Activated naive CD8-positive, alpha-beta T cell treated with anti-CD3 and anti-CD28 coated beads for 36 hours (primary cell): ENCODE results near the gene SERPINB12. TPM values are rescaled to one million over a fixed set of nuclear protein-coding genes. Genes with fewer than 3 reads are reported as not detected.

ENCODE experiments used
- DNase-seq: peaks from one replicate; pipeline ENCODE4 v3.0.0; 2021
- H3K27ac Mint-ChIP-seq: one replicate; pipeline ENCODE4 v1.8.0; 2022; ENCODE audit warnings: mild to moderate bottlenecking, moderate library complexity, mixed read lengths
- H3K27me3 Mint-ChIP-seq: one replicate; pipeline ENCODE4 v1.8.0; 2022; ENCODE audit warnings: mild to moderate bottlenecking, mixed read lengths
- H3K36me3 Mint-ChIP-seq: one replicate; pipeline ENCODE4 v1.8.0; 2021; ENCODE audit warnings: mild to moderate bottlenecking, mixed read lengths
- H3K4me1 Mint-ChIP-seq: one replicate; pipeline ENCODE4 v1.8.0; 2021; ENCODE audit warnings: mixed read lengths
- H3K4me3 Mint-ChIP-seq: one replicate; pipeline ENCODE4 v1.8.0; 2022; ENCODE audit warnings: mild to moderate bottlenecking, moderate library complexity, mixed read lengths
- H3K9me3 Mint-ChIP-seq: one replicate; pipeline ENCODE4 v1.8.0; 2022; ENCODE audit warnings: mixed read lengths
- total RNA-seq, 2 experiments: library from RNA; stranded (reverse); gene quantifications; one replicate each; pipeline ENCODE4 v1.2.3, GENCODE V29; 2021

Gene SERPINB12
- total RNA-seq, 2 experiments from 2014 or later: not detected

GRCh38 chr18:63567825-63568224, 25.7 kb downstream of the SERPINB12 start:
- no peak overlapping the region for H3K4me3 Mint-ChIP-seq
- H3K27me3 Mint-ChIP-seq: peaks cover 13% of the 10 kb centered on the region
- DNase-seq: no peak
- no peak overlapping the region for H3K27ac Mint-ChIP-seq
- no peaks in the 10 kb centered on the region for H3K9me3 Mint-ChIP-seq
- no peaks in the 10 kb centered on the region for H3K36me3 Mint-ChIP-seq
- no peaks in the 10 kb centered on the region for H3K4me1 Mint-ChIP-seq

GRCh38 chr18:63570721-63571120, 28.6 kb downstream of the SERPINB12 start:
- H3K27ac Mint-ChIP-seq: no peak overlapping the region
- no peak for DNase-seq

GRCh38 chr18:63575681-63576080, 33.5 kb downstream of the SERPINB12 start:
- peaks cover 7% of the 10 kb centered on the region for H3K27me3 Mint-ChIP-seq
- peaks cover 1% of the 10 kb centered on the region for H3K4me1 Mint-ChIP-seq

More at GRCh38 chr18:63570721-63571120, 28.6 kb downstream of the SERPINB12 start:
- H3K36me3 Mint-ChIP-seq: no peaks in the 10 kb centered on the region
- H3K4me1 Mint-ChIP-seq: no peaks in the 10 kb centered on the region
- H3K27me3 Mint-ChIP-seq: peaks cover 9% of the 10 kb centered on the region
- no peaks in the 10 kb centered on the region for H3K9me3 Mint-ChIP-seq
- no peak overlapping the region for H3K4me3 Mint-ChIP-seq

GRCh38 chr18:63578357-63578958, 36.3 kb downstream of the SERPINB12 start:
- Mint-ChIP-seq H3K4me1 (peaks cover 1% of the 10 kb centered on the region), H3K9me3 (no peaks in the 10 kb centered on the region), H3K36me3 (no peaks in the 10 kb centered on the region), H3K4me3 (no peak overlapping the region), H3K27me3 (peaks cover 6% of the 10 kb centered on the region), H3K27ac (no peak overlapping the region)
- DNase-seq: no peak

More at GRCh38 chr18:63575681-63576080, 33.5 kb downstream of the SERPINB12 start:
- Mint-ChIP-seq H3K4me3 (no peak overlapping the region), H3K9me3 (no peaks in the 10 kb centered on the region), H3K27ac (no peak overlapping the region), H3K36me3 (no peaks in the 10 kb centered on the region)
- DNase-seq: no peak

- Mint-ChIP-seq H3K4me1 (peaks cover 1% of the 10 kb centered on the region), H3K27me3 (peaks cover 6% of the 10 kb centered on the region), H3K36me3 (no peaks in the 10 kb centered on the region), H3K9me3 (no peaks in the 10 kb centered on the region), H3K27ac (no peak overlapping the region), H3K4me3 (no peak overlapping the region)
- no peak for DNase-seq
Observed at GRCh38 chr18:63579616-63580015, 37.4 kb downstream of the SERPINB12 start.

- Mint-ChIP-seq H3K36me3 (no peaks in the 10 kb centered on the region), H3K27ac (no peak overlapping the region), H3K4me3 (no peak overlapping the region), H3K9me3 (no peaks in the 10 kb centered on the region), H3K4me1 (no peaks in the 10 kb centered on the region), H3K27me3 (no peaks in the 10 kb centered on the region)
- no peak for DNase-seq
Observed at GRCh38 chr18:63585988-63586387, 43.8 kb downstream of the SERPINB12 start.

GRCh38 chr18:63586431-63586830, 44.3 kb downstream of the SERPINB12 start:
- H3K36me3 Mint-ChIP-seq: no peaks in the 10 kb centered on the region
- no peaks in the 10 kb centered on the region for H3K27me3 Mint-ChIP-seq
- no peak for DNase-seq
- no peaks in the 10 kb centered on the region for H3K9me3 Mint-ChIP-seq
- H3K27ac Mint-ChIP-seq: no peak overlapping the region
- no peaks in the 10 kb centered on the region for H3K4me1 Mint-ChIP-seq
- no peak overlapping the region for H3K4me3 Mint-ChIP-seq

- Mint-ChIP-seq H3K9me3 (no peaks in the 10 kb centered on the region), H3K36me3 (no peaks in the 10 kb centered on the region), H3K27me3 (no peaks in the 10 kb centered on the region), H3K4me3 (no peak within 1 kb of the TSS), H3K27ac (no peak within 1 kb of the TSS), H3K4me1 (no peaks in the 10 kb centered on the region)
- no peak for DNase-seq
Observed at GRCh38 chr18:63586966-63587365, 44.8 kb downstream of the SERPINB12 start, which contains the start of gene SERPINB13. SERPINB13 (plus strand) TSS chr18:63587343; CDS start chr18:63588668, 1,325 bp downstream.

GRCh38 chr18:63588909-63589308, 46.7 kb downstream of the SERPINB12 start:
- no peak overlapping the region for H3K4me3 Mint-ChIP-seq
- H3K9me3 Mint-ChIP-seq: no peaks in the 10 kb centered on the region
- H3K27me3 Mint-ChIP-seq: no peaks in the 10 kb centered on the region
- H3K36me3 Mint-ChIP-seq: no peaks in the 10 kb centered on the region
- no peak overlapping the region for H3K27ac Mint-ChIP-seq
- no peak for DNase-seq
- no peaks in the 10 kb centered on the region for H3K4me1 Mint-ChIP-seq

- Mint-ChIP-seq H3K4me1 (no peaks in the 10 kb centered on the region), H3K4me3 (no peak overlapping the region), H3K9me3 (no peaks in the 10 kb centered on the region), H3K36me3 (no peaks in the 10 kb centered on the region), H3K27ac (no peak overlapping the region), H3K27me3 (no peaks in the 10 kb centered on the region)
- DNase-seq: no peak
Observed at GRCh38 chr18:63590373-63590772, 48.2 kb downstream of the SERPINB12 start.

- H3K4me3 Mint-ChIP-seq: no peak overlapping the region
- no peaks in the 10 kb centered on the region for H3K36me3 Mint-ChIP-seq
- no peaks in the 10 kb centered on the region for H3K4me1 Mint-ChIP-seq
- no peaks in the 10 kb centered on the region for H3K9me3 Mint-ChIP-seq
- DNase-seq: no peak
- H3K27ac Mint-ChIP-seq: no peak overlapping the region
- no peaks in the 10 kb centered on the region for H3K27me3 Mint-ChIP-seq
Observed at GRCh38 chr18:63590966-63591695, 49.0 kb downstream of the SERPINB12 start.

GRCh38 chr18:63591725-63592124, 49.6 kb downstream of the SERPINB12 start:
- Mint-ChIP-seq H3K27me3 (no peaks in the 10 kb centered on the region), H3K36me3 (no peaks in the 10 kb centered on the region), H3K9me3 (no peaks in the 10 kb centered on the region), H3K4me3 (no peak overlapping the region), H3K27ac (no peak overlapping the region), H3K4me1 (no peaks in the 10 kb centered on the region)
- no peak for DNase-seq

GRCh38 chr18:63592471-63592870, 50.3 kb downstream of the SERPINB12 start:
- Mint-ChIP-seq H3K4me1 (no peaks in the 10 kb centered on the region), H3K27me3 (no peaks in the 10 kb centered on the region), H3K9me3 (no peaks in the 10 kb centered on the region), H3K27ac (no peak overlapping the region), H3K4me3 (no peak overlapping the region), H3K36me3 (no peaks in the 10 kb centered on the region)
- DNase-seq: no peak

- no peak for DNase-seq
- H3K36me3 Mint-ChIP-seq: no peaks in the 10 kb centered on the region
- H3K4me1 Mint-ChIP-seq: no peaks in the 10 kb centered on the region
- no peak overlapping the region for H3K27ac Mint-ChIP-seq
- no peaks in the 10 kb centered on the region for H3K9me3 Mint-ChIP-seq
- no peaks in the 10 kb centered on the region for H3K27me3 Mint-ChIP-seq
- no peak overlapping the region for H3K4me3 Mint-ChIP-seq
Observed at GRCh38 chr18:63596964-63597363, 54.8 kb downstream of the SERPINB12 start.

GRCh38 chr18:63603355-63603754, 61.2 kb downstream of the SERPINB12 start:
- no peak for DNase-seq
- Mint-ChIP-seq H3K27ac (no peak overlapping the region), H3K9me3 (no peaks in the 10 kb centered on the region), H3K4me3 (no peak overlapping the region), H3K4me1 (no peaks in the 10 kb centered on the region), H3K36me3 (no peaks in the 10 kb centered on the region), H3K27me3 (no peaks in the 10 kb centered on the region)

GRCh38 chr18:63603772-63604171, 61.6 kb downstream of the SERPINB12 start:
- Mint-ChIP-seq H3K4me3 (no peak overlapping the region), H3K27ac (no peak overlapping the region), H3K4me1 (no peaks in the 10 kb centered on the region), H3K27me3 (no peaks in the 10 kb centered on the region), H3K9me3 (no peaks in the 10 kb centered on the region), H3K36me3 (no peaks in the 10 kb centered on the region)
- no peak for DNase-seq
